ENCODE measurements around the gene DOCK4. TPM values are rescaled to one million over a fixed set of nuclear protein-coding genes. Genes with fewer than 3 reads are reported as not detected.

Gene DOCK4
- total and polyA plus RNA-seq, 2 of the 8 experiments (the other 6 are each of a cell fraction or from before 2014, with no cell fraction given) = 5.1 to 23.6 TPM

GRCh38 chr7:111762211-111762610 is 444.0 kb downstream of the DOCK4 start (continued):
- no peak for TF ChIP-seq CBX8 (IDR thresholded peaks at IDR 0.05; ENCODE audit: borderline replicate concordance, low read depth, low read length)

Measured in H1 (cell line).